NCI-H82 treated with DMSO at 0.1 percent for 48 hours (cell line): ENCODE data around the gene ITGA2B.
"Not testable (repeated sequence)": the region's sequence is repeated elsewhere in the genome, so short reads cannot be mapped to it uniquely, and the experiment has no call there.

ENCODE experiments used
- DNase-seq: peaks from one replicate; lab custom pipeline; 2025; ENCODE audit not compliant: unreplicated experiment; lab: John Stamatoyannopoulos, UW

Gene ITGA2B

DNA sequence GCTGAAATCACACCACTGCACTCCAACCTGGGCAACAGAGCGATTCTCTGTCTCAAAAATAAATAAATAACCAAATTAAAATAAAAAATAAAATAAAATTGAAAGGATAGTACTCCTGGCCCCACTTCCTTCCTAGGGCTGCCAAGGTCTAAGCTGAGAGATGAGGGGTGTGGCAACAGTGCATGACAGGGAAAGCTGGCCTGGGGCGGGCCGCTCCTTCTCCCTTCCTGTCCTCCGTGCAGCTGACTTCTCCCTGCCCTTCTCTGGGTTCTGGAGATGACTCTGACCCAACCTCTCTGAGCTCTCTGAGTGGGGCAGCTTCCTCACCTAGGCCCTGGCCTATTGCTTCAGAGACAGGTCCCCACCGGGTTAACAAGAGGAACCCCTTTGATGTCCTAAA lies 56.1 kb downstream of the ITGA2B start:
- DNase-seq = no peak

DNA sequence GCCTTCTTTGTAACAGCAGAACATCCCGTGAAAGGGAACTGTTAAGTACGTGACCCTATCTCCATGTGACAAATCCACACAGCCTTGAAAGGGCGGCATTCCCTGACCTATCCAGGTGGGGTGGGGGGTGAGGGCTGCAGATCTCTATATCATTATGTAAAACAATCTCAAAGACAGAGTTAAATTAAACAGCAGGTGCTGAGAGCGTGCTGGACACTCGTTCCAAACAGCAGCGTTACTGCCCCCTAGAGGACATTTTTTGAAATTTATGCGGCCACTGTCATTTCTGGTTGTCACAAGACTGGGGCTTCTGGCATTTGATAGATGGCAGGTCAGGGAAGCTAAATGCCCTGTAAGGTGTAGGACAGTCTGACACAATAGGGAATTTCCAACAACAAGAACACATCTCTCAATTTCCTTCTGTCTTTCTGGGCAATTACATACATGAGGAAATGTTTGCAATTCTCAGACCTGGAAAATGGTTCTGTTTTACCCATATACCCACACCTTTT lies 58.1 kb downstream of the ITGA2B start:
- peak; percentile 77 for DNase-seq

DNA sequence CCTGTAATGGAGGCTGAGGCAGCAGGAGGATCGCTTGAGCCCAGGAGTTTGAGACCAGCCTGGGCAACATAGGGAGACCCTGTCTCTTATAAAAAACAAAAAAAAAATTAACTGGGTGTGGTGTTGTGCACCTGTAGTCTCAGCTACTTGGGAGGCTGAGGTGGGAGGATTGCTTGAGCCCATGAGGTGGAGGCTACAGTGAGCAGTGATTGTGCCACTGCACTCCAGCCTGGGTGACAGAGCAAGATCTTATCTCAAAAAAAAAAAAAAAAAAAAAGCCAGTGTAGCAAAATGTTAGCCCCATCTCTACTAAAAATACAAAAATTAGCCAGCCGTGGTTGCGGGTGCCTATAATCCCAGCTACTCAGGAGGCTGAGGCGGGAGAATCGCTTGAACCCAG lies 59.2 kb downstream of the ITGA2B start:
- DNase-seq = not testable (repeated sequence)

DNA sequence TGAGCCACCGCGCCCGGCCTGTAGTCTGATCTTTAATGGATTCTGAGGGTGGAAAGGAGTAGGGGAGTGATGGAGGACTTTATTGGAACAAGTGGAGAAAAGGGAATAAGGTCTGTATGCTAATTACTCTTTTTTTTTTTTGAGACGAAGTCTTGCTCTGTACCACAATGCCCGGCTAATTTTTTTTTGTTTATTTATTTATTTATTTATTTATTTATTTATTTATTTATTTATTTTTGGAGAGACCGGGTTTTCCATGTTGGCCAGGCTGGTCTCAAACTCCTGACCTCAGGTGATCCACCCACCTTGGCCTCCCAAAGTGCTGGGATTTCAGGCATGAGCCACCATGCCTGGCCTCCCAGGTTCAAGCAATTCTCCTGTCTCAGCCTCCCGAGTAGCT lies 59.9 kb downstream of the ITGA2B start:
- not testable (repeated sequence) for DNase-seq

DNA sequence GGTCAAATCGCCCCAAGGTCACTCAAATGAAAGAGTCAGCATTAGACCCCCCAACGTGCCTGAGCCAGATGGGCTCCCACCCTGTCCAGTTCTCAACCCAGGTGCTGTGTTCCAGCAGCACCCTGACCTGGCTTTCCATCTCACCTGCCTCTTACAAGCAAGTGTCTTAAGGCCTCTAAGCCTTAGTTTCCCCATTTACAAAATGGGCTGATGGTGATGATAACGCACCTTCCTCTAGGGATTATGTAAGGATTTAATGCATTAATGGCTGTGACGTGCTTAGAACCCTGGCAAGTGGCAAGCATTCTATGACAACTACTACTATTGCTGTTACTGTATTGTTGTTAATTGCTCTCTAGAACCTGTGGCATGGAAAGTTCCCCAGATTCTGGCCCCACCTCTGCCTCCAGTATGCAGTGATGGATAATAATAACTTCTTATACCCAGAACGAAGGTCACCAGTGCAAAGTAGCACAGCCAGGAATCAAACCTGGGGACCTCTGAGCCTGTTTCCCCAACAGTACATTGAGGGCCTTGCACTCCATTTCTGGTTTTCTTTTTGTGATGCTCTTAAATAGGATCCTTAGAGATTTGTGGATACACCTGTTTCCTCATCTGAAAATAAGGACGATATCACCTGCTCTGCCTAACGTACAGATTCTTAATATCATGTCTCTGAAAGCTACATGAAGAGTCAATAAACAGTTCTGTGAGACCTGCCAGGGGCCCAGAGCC lies 61.6 kb downstream of the ITGA2B start:
- no peak for DNase-seq

DNA sequence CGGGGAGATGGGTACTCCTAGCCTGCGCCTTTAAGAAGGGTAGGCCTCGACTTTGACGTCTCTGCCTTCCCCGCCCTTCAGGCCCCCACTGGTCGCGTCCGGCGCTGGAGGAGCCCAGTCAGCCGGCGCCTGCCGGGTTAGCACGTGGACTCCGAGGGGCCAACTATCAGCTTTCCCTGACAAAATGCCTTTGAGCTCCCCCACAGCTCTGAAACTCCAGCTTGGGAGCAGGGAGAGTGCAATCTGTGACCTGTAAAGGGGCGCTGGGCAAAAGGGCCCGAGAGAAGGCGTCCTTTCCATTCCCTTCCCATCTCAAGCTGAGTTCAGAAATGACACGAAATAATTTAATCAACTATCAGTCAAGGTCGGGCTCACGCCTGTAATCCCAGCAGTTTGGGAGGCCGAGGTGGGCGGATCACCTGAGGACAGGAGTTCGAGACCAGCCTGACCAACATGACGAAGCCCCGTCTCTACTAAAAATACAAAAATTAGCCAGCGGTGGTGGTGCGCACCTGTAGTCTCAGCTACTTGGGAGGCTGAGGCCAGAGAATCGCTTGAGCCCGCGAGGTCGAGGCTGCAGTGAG lies 62.5 kb downstream of the ITGA2B start:
- peak; percentile 94 for DNase-seq

DNA sequence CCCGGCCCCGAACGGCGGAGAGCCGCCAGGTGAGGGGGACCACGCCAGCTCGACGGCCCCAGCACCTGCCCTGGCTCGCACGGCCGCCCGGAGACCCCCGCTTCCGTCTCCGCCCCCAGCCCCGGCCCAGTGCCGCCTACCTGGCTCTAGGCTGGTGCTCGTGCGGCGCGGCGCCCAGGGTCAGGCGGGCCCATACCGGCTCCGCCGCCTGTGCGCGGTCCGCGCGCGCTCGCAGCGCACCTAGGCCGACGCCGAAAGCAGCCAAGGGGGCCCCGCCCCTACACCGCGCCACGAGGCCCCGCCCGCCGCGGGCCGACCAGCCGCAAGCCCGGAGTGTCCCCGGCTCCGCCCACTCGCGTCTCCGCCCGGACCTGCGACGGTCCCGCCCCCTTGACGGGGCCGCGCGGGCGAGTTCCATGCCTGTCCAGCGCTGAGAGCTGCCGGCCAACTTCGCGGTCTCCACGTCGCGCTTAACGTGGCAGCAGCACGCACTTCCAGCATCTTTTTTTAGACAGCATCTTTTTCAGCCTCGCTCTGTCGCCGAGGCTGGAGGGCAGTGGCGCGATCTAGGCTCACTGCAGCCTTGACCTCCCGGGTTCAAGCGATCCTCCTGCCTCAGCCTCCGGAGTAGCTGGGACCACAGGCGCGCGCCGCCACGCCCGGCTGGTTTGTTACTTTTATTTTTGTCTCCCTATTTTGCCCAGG lies 64.7 kb downstream of the ITGA2B start, which contains the start of gene SLC25A39:
Gene SLC25A39, minus strand, starts transcription at position 253 of the 705 bp plus-strand sequence. CDS start 1,261 bp downstream, outside the sequence.
- peak; percentile 60 for DNase-seq

DNA sequence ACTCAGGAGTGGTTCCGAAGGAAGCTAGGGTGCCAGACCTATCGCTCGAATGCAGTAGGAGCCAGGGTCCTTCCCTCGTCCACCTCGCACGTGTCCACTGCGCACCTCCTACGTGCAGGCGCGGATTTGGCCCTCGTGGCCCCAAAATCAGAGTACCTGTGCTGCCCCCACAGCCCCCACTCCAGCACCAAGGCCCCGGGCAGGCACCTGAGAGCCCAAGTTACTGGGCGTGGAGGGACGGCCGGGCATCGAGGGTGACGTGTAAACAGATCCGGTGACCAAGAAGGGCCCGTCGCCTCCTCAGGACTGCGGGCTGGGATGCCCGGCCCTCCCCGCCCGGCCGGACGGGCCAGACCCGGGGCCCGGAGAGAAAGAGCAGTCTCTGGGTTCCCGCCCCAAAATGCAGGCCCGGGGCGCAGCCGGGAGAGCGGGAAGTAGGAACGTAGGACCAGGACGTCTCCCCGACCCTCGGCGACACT lies 65.3 kb downstream of the ITGA2B start:
- DNase-seq = no peak

DNA sequence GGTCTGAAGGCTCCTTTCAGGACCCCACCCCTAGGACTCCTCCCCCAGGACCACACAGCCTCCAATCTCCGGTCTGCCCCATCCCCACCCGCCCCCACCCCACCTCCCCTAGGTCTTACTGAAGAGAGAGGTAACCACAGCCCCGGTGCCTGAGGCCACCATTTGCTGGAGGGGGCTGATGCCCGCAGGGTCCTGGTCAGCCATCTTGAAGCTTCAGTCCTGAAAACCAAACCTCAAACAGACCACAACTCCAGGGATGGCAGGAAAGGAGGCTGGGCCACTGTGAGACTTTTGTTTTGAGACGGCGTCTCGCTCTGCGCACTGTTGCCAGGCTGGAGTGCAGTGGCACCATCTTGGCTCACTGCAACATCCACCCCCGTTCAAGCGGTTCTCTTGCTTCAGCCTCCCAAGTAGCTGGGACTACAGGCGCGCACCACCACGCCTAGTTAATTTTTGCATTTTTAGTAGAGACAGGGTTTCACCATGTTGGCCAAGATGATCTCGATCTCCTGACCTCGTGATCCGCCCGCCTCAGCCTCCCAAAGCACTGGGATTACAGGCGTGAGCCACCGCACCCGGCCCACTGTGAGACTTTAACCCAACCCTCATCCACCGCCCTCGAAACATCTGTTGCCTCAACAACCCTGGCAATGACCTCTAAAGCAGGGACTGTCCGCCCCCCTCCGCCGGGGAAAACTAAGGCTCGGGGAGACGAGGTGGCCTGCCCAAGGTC lies 65.9 kb downstream of the ITGA2B start:
- no peak for DNase-seq

DNA sequence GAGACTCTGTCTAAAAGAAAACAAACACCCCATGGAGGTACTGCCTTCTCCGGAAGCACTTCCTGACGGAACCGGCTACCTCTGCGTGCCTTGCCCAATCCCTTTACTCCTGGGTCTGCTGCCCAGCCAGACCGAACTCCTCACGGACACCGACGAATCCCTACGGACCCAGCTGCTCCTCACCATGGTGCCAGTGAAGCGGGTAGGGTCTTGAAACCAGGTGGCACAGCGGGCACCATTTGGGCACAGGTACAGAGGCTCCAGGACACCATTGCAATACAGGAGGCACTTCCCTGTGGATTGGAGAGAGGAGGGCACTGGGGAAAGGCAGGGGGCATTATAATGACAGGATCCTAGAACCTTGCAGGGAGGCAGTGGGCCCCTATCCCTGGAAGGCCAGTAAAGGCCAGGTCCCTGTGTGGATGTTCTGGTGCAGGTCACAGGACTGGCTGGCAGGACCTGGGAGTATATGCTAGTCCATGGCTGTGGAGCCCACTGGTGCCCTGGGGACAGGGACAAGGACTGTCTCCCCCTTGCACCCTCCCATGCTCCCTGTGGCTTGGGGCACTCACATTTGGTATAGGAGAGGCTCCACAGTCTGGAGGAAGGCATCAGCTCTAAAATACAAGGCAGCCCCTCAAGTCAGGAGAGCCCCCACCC lies 67.1 kb downstream of the ITGA2B start:
- no peak for DNase-seq
